ENCODE results near the gene RPS19.
A peak's percentile ranks its signal among the peaks of the same experiment; 100 is the strongest.

The RPS19 gene

DNA sequence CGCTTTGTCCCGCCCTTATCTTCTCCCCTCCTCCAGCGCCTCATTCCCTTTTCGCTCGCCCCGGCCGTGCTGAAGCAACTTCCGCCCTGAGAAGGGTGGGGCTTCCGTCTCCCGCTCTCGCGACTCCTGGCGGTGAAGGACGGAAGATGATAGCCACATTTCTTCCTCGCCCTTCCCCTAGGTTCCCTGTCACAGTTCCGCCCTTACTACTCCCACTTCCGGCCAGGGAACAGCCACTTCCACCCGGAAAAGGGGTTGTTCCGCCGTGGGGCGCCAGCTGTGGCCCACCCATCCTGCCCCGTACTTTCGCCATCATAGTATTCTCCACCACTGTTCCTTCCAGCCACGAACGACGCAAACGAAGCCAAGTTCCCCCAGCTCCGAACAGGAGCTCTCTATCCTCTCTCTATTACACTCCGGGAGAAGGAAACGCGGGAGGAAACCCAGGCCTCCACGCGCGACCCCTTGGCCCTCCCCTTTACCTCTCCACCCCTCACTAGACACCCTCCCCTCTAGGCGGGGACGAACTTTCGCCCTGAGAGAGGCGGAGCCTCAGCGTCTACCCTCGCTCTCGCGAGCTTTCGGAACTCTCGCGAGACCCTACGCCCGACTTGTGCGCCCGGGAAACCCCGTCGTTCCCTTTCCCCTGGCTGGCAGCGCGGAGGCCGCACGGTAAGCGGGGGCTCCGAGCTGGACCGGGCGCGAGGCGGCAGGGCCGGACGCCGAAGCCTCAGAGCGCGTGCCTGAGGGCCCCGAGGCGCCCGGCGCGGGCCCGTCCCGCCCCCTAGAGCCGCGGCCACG lies at the start of gene RPS19:
Gene RPS19 (plus strand): TSS at position 638 of the 801 bp plus-strand sequence. CDS start 520 bp downstream, outside the sequence.
- Histone ChIP-seq H3K27me3 (ENCODE audit: control insufficient read depth in 1 of 2, insufficient read depth in 2 of 2, low read length in 2 of 2) (no peaks in the 10 kb centered on the region), H3K36me3 (ENCODE audit: control insufficient read depth in 1 of 2, insufficient read depth in 2 of 2, low read length in 2 of 2) (peaks cover 33 to 38% of the 10 kb centered on the region in 2 donors), H3K9ac (ENCODE audit: low read depth in 1 of 2, low read length in 2 of 2) (peak within 1 kb of the TSS; percentile 83 to 95), H3K4me1 (ENCODE audit: control insufficient read depth in 1 of 2, insufficient read depth in 2 of 2, low read length in 2 of 2) (peaks cover 36 to 46% of the 10 kb centered on the region in 2 donors), H3K4me3 (ENCODE audit: low read depth in 1 of 2, low read length in 2 of 2) (peak within 1 kb of the TSS; percentile 90 to 96), H3K27ac (ENCODE audit: low read depth, low read length) (peak within 1 kb of the TSS; percentile 91), H3K9me3 (ENCODE audit: control insufficient read depth in 1 of 2, low read length in 2 of 2) (no peaks in the 10 kb centered on the region)

DNA sequence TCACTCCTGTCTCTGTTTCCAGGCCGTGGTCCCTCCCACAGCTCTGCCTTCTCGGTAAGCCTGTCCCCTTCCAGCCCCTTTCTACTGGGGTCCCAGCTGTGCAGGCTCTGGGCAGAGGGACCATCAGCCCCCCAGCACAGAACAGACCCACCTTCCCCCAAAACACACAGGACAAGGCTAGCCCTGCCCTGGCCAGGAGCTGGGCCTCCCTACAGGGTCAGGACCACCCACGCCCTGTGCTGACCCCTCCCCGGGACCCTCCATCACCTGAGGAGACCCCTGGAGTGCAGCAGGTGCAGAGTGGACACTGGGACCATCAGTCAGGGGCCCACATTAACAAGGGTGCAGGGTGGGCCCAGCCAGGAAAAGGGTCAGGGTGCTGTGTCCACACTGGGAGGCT lies 49.8 kb upstream of the RPS19 start:
- no peak overlapping the region for H3K27ac ChIP-seq (ENCODE audit: low read depth, low read length)

DNA sequence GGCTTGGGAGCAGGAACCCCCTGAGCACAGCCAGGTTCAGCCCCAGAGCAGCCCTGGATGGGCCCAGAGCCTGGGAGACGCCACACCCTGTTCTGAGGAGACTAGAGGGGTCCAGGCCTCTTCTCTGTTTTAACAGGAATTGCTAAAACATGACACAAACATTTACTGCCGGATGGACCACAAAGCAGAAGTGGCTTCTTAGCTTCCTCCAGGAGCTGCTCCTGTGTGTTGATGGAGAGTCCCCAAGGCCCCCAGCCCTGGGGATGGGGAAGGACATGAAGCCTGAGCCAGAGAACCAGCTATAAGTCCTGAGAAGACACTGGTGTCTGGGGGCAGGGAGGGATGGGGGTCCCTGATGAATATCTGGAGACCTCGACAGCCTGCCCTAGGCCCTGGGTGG lies 49.0 kb upstream of the RPS19 start:
- H3K36me3 ChIP-seq (ENCODE audit: control insufficient read depth in 1 of 2, insufficient read depth in 2 of 2, low read length in 2 of 2): no peaks in the 10 kb centered on the region
- H3K27me3 ChIP-seq (ENCODE audit: control insufficient read depth in 1 of 2, insufficient read depth in 2 of 2, low read length in 2 of 2): no peaks in the 10 kb centered on the region
- no peak overlapping the region for H3K27ac ChIP-seq (ENCODE audit: low read depth, low read length)
- no peaks in the 10 kb centered on the region for H3K9me3 ChIP-seq (ENCODE audit: control insufficient read depth in 1 of 2, low read length in 2 of 2)
- H3K4me3 ChIP-seq (ENCODE audit: low read depth in 1 of 2, low read length in 2 of 2): no peak overlapping the region
- no peak overlapping the region for H3K9ac ChIP-seq (ENCODE audit: low read depth in 1 of 2, low read length in 2 of 2)
- no peaks in the 10 kb centered on the region for H3K4me1 ChIP-seq (ENCODE audit: control insufficient read depth in 1 of 2, insufficient read depth in 2 of 2, low read length in 2 of 2)

More for the DNA sequence above, 49.8 kb upstream of the RPS19 start:
- Histone ChIP-seq H3K27me3 (ENCODE audit: control insufficient read depth in 1 of 2, insufficient read depth in 2 of 2, low read length in 2 of 2) (no peaks in the 10 kb centered on the region), H3K9me3 (ENCODE audit: control insufficient read depth in 1 of 2, low read length in 2 of 2) (no peaks in the 10 kb centered on the region), H3K36me3 (ENCODE audit: control insufficient read depth in 1 of 2, insufficient read depth in 2 of 2, low read length in 2 of 2) (no peaks in the 10 kb centered on the region), H3K9ac (ENCODE audit: low read depth in 1 of 2, low read length in 2 of 2) (no peak overlapping the region), H3K4me3 (ENCODE audit: low read depth in 1 of 2, low read length in 2 of 2) (no peak overlapping the region), H3K4me1 (ENCODE audit: control insufficient read depth in 1 of 2, insufficient read depth in 2 of 2, low read length in 2 of 2) (no peaks in the 10 kb centered on the region)

DNA sequence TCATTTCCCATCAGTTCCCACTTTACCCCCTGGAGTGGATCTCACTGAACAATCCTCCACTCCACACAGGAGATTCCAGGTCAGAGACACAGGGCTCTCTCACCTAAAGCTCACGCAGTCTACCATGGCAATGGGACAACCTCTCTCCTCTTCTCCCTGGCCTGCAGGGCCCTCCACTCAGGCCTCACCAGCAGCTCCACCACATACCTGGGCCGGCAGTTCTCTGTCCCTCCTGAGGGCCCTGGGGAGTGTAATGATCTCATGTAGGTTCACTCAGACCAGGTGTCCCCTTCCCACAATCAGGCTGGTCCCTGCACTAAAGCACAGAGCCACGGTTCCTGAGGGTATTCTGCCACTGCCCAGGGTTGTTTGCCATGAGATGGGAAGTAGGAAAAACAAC lies 48.1 kb upstream of the RPS19 start:
- Histone ChIP-seq H3K27ac (ENCODE audit: low read depth, low read length) (no peak overlapping the region), H3K9me3 (ENCODE audit: control insufficient read depth in 1 of 2, low read length in 2 of 2) (no peaks in the 10 kb centered on the region), H3K36me3 (ENCODE audit: control insufficient read depth in 1 of 2, insufficient read depth in 2 of 2, low read length in 2 of 2) (no peaks in the 10 kb centered on the region), H3K4me1 (ENCODE audit: control insufficient read depth in 1 of 2, insufficient read depth in 2 of 2, low read length in 2 of 2) (no peaks in the 10 kb centered on the region), H3K4me3 (ENCODE audit: low read depth in 1 of 2, low read length in 2 of 2) (no peak overlapping the region), H3K27me3 (ENCODE audit: control insufficient read depth in 1 of 2, insufficient read depth in 2 of 2, low read length in 2 of 2) (no peaks in the 10 kb centered on the region), H3K9ac (ENCODE audit: low read depth in 1 of 2, low read length in 2 of 2) (no peak overlapping the region)

DNA sequence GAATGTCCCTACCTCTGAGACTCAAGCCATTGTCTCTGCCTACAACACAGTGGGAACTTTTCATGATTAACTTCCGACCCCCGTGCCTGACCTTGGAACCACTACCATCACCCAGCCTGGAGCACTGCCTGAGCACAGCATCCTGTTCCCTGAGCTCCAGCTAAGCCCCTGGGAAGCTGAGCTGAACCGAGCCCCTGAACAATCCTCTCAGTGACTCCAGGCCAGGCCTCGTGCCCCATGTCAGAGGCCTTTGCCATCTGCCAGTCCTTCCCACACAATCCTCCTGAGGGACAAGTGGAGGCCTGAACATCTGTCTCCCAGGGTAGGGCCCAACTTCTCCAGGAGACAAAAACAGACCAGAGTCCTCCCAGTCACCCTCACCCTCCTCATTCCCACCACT lies 46.1 kb upstream of the RPS19 start:
- H3K27ac ChIP-seq (ENCODE audit: low read depth, low read length): no peak overlapping the region
- no peaks in the 10 kb centered on the region for H3K4me1 ChIP-seq (ENCODE audit: control insufficient read depth in 1 of 2, insufficient read depth in 2 of 2, low read length in 2 of 2)
- H3K4me3 ChIP-seq (ENCODE audit: low read depth in 1 of 2, low read length in 2 of 2): no peak overlapping the region
- no peaks in the 10 kb centered on the region for H3K9me3 ChIP-seq (ENCODE audit: control insufficient read depth in 1 of 2, low read length in 2 of 2)
- H3K9ac ChIP-seq (ENCODE audit: low read depth in 1 of 2, low read length in 2 of 2): no peak overlapping the region
- H3K36me3 ChIP-seq (ENCODE audit: control insufficient read depth in 1 of 2, insufficient read depth in 2 of 2, low read length in 2 of 2): no peaks in the 10 kb centered on the region
- H3K27me3 ChIP-seq (ENCODE audit: control insufficient read depth in 1 of 2, insufficient read depth in 2 of 2, low read length in 2 of 2): no peaks in the 10 kb centered on the region

DNA sequence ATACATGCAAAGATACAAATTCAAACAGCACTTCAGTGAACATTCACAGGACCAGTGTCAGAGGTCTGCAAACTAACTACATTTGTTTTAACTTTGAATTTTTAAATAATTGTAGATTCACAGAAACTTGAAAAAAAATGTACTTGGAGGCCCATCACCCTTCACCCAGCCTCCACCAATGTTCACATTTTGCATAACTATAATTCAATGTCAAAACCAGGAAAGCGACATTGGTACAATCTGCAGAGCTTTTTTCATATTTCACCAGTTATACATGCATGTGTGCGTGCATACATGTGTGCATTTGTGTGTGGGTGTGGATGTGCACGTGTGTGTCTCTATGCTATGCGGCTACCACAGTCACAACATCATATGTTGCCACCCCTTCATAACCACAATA lies 44.8 kb upstream of the RPS19 start:
- Histone ChIP-seq H3K36me3 (ENCODE audit: control insufficient read depth in 1 of 2, insufficient read depth in 2 of 2, low read length in 2 of 2) (no peaks in the 10 kb centered on the region), H3K4me1 (ENCODE audit: control insufficient read depth in 1 of 2, insufficient read depth in 2 of 2, low read length in 2 of 2) (no peaks in the 10 kb centered on the region), H3K9me3 (ENCODE audit: control insufficient read depth in 1 of 2, low read length in 2 of 2) (no peaks in the 10 kb centered on the region), H3K27ac (ENCODE audit: low read depth, low read length) (no peak overlapping the region), H3K4me3 (ENCODE audit: low read depth in 1 of 2, low read length in 2 of 2) (no peak overlapping the region), H3K27me3 (ENCODE audit: control insufficient read depth in 1 of 2, insufficient read depth in 2 of 2, low read length in 2 of 2) (no peaks in the 10 kb centered on the region), H3K9ac (ENCODE audit: low read depth in 1 of 2, low read length in 2 of 2) (no peak overlapping the region)

DNA sequence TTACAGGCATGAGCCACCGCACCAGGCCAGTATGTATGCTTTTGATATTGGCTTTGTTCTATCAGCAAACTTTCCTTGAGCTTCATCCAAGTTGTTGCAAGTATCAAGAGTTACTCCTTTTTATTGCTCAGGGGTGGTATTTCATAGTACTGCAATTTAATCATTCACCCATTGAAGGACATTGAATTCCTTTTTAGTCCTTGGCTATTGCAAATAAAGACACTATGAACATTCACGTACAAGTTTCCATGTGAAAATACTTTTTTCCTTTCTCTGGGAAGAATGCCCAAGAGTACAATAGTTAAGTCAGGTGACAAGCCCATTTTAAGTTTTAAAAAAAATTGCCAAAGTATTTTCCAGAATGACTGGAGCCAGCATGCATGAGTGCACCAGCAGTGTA lies 43.3 kb upstream of the RPS19 start:
- Histone ChIP-seq H3K4me3 (ENCODE audit: low read depth in 1 of 2, low read length in 2 of 2) (no peak overlapping the region), H3K27ac (ENCODE audit: low read depth, low read length) (no peak overlapping the region), H3K4me1 (ENCODE audit: control insufficient read depth in 1 of 2, insufficient read depth in 2 of 2, low read length in 2 of 2) (no peaks in the 10 kb centered on the region), H3K9ac (ENCODE audit: low read depth in 1 of 2, low read length in 2 of 2) (no peak overlapping the region), H3K36me3 (ENCODE audit: control insufficient read depth in 1 of 2, insufficient read depth in 2 of 2, low read length in 2 of 2) (no peaks in the 10 kb centered on the region), H3K27me3 (ENCODE audit: control insufficient read depth in 1 of 2, insufficient read depth in 2 of 2, low read length in 2 of 2) (peaks cover 5 to 6% of the 10 kb centered on the region in 2 donors), H3K9me3 (ENCODE audit: control insufficient read depth in 1 of 2, low read length in 2 of 2) (no peaks in the 10 kb centered on the region)

DNA sequence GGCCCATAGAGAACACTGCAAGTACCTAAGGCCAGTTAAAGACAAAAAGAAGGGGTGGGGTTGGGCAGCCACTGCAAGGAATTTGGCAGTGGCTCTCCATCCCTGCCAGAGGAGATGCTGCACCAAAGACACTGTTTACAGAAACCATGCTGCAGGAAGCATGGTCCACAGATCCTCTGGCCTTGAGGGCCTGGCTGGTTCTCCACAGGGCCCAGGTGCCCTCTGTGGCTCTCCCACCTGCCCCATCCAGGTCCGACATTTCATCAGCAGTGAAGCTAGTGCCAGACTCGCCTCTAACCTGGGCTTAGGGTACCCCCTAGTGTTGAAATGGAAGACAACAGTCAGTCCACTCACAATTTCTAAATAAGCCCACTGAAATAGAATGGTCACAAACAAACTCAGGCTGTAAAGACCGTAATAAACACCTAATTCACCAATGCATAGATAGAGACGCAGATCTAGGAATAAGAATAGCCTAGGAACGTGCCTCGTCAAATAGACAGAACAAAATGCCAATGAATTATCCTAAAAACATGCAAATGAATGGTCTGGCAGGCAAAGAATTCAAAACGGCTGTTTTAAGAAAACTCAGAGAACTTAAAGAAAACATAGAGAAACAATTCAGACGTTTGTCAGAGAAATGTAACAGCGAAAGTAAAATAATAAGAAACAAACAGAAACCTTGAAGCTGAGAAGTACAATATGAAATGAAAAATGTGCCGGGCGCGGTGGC lies 38.9 kb upstream of the RPS19 start:
- Histone ChIP-seq H3K9ac (ENCODE audit: low read depth in 1 of 2, low read length in 2 of 2) (no peak overlapping the region), H3K4me3 (ENCODE audit: low read depth in 1 of 2, low read length in 2 of 2) (no peak overlapping the region), H3K9me3 (ENCODE audit: control insufficient read depth in 1 of 2, low read length in 2 of 2) (no peaks in the 10 kb centered on the region), H3K27me3 (ENCODE audit: control insufficient read depth in 1 of 2, insufficient read depth in 2 of 2, low read length in 2 of 2) (peaks cover 5 to 6% of the 10 kb centered on the region in 2 donors), H3K4me1 (ENCODE audit: control insufficient read depth in 1 of 2, insufficient read depth in 2 of 2, low read length in 2 of 2) (no peaks in the 10 kb centered on the region), H3K36me3 (ENCODE audit: control insufficient read depth in 1 of 2, insufficient read depth in 2 of 2, low read length in 2 of 2) (no peaks in the 10 kb centered on the region), H3K27ac (ENCODE audit: low read depth, low read length) (no peak overlapping the region)

DNA sequence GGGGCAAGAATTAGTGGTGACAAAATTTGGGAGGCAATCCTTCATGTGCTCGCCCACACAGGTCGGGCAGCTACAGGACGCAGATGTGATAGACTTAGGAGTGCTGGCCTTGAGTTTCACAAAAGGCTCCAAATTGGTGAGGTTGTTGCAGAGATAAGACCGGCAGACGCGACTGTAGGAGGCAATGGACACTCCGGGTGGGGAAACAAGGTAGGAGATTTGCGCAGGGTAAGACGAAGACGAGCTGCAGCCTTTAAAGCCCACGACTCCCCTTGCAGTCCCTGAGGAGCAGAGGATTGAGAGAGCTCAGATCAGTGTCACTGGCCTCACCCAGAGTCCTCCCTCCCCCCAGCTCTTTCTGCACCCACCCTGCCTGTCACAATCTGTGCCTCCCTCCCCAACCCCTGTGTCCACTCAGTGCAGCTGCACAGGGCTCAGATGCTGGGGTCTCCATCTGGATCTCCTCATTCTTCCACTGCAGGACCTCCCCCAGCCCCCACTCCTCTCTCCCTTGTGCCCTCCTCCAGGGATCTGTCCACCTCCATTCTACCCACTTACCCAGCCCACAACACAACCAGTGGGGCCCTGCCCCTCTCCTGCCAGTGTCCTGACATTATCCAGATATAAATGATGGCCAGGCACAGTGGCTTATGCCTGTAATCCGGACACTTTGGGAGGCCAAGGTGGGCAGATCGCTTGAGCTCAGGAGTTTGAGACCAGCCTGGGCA lies 21.9 kb upstream of the RPS19 start:
- peaks cover 2 to 4% of the 10 kb centered on the region in 2 donors for H3K4me1 ChIP-seq (ENCODE audit: control insufficient read depth in 1 of 2, insufficient read depth in 2 of 2, low read length in 2 of 2)
- no peaks in the 10 kb centered on the region for H3K36me3 ChIP-seq (ENCODE audit: control insufficient read depth in 1 of 2, insufficient read depth in 2 of 2, low read length in 2 of 2)
- H3K9me3 ChIP-seq (ENCODE audit: control insufficient read depth in 1 of 2, low read length in 2 of 2): no peaks in the 10 kb centered on the region
- no peak overlapping the region for H3K27ac ChIP-seq (ENCODE audit: low read depth, low read length)
- H3K4me3 ChIP-seq (ENCODE audit: low read depth in 1 of 2, low read length in 2 of 2): no peak overlapping the region
- peaks cover 21 to 30% of the 10 kb centered on the region in 2 donors for H3K27me3 ChIP-seq (ENCODE audit: control insufficient read depth in 1 of 2, insufficient read depth in 2 of 2, low read length in 2 of 2)
- no peak overlapping the region for H3K9ac ChIP-seq (ENCODE audit: low read depth in 1 of 2, low read length in 2 of 2)

DNA sequence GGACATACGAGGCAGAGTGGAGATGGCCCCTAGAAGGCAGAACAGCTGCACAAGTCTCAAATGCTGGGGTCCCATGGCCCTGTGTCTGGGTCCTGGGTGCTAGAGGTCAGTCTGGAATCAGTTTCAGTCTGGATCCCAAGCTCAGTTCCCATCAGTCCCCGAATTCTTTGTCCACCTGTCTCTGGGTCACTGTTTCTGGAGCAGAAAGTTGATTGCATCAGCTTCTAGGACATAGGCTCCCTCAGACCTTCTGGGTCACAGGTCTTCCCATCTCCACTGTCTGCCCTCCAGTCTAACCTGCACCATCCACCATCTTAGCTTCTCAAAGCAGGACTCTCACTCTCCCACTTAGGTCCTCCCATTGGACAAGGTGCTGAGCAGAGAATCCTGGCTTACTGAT lies 20.8 kb upstream of the RPS19 start:
- Histone ChIP-seq H3K27ac (ENCODE audit: low read depth, low read length) (no peak overlapping the region), H3K27me3 (ENCODE audit: control insufficient read depth in 1 of 2, insufficient read depth in 2 of 2, low read length in 2 of 2) (peaks cover 21 to 30% of the 10 kb centered on the region in 2 donors), H3K36me3 (ENCODE audit: control insufficient read depth in 1 of 2, insufficient read depth in 2 of 2, low read length in 2 of 2) (no peaks in the 10 kb centered on the region), H3K4me1 (ENCODE audit: control insufficient read depth in 1 of 2, insufficient read depth in 2 of 2, low read length in 2 of 2) (peaks cover 4 to 8% of the 10 kb centered on the region in 2 donors), H3K9me3 (ENCODE audit: control insufficient read depth in 1 of 2, low read length in 2 of 2) (no peaks in the 10 kb centered on the region), H3K4me3 (ENCODE audit: low read depth in 1 of 2, low read length in 2 of 2) (no peak overlapping the region), H3K9ac (ENCODE audit: low read depth in 1 of 2, low read length in 2 of 2) (no peak overlapping the region)

Measured in duodenal mucosa (tissue), 2 donors.